DND-41 (cell line): ENCODE measurements around the gene RASSF6.

Experiments used
- EZH2 ChIP-seq: IDR thresholded peaks from 3 replicates; pipeline ENCODE4 v1.6.1; 2012; ENCODE audit warnings: borderline replicate concordance, low read depth, mild to moderate bottlenecking, moderate library complexity, low read length, inconsistent platforms; ENCODE audit not compliant: severe bottlenecking
- TF ChIP-seq, protein P1 (sequence below): IDR thresholded peaks from 2 replicates; pipeline ENCODE4 v1.5.1; 2012; ENCODE audit warnings: borderline replicate concordance, low read length, moderate library complexity, mild to moderate bottlenecking; ENCODE audit not compliant: poor library complexity, severe bottlenecking; ENCODE audit errors: extremely low read depth

DNA sequence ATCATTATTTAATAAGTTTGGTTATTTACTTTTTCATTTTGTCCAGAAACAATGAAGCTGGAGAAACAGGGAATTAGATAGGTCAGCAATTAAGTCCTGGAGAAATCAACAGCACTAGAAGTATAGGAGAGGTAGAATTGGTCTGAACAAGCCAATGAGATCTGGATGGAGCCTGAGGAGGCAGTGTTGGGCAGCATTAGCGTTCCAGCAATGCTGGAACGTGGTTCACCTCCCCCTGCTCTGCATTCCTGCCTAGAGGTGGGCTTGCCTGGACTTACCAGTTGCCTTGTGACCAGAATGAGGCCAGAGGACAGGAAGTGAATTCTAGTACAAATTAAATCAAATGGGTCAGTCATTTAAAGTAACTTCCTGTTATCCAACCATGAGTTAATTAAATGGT is 4.6 kb downstream of the RASSF6 start:
- TF ChIP-seq, protein P1, sequence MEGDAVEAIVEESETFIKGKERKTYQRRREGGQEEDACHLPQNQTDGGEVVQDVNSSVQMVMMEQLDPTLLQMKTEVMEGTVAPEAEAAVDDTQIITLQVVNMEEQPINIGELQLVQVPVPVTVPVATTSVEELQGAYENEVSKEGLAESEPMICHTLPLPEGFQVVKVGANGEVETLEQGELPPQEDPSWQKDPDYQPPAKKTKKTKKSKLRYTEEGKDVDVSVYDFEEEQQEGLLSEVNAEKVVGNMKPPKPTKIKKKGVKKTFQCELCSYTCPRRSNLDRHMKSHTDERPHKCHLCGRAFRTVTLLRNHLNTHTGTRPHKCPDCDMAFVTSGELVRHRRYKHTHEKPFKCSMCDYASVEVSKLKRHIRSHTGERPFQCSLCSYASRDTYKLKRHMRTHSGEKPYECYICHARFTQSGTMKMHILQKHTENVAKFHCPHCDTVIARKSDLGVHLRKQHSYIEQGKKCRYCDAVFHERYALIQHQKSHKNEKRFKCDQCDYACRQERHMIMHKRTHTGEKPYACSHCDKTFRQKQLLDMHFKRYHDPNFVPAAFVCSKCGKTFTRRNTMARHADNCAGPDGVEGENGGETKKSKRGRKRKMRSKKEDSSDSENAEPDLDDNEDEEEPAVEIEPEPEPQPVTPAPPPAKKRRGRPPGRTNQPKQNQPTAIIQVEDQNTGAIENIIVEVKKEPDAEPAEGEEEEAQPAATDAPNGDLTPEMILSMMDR: no peak
- TF ChIP-seq EZH2: no peak
